HEK293 (cell line): ENCODE results near the gene CTDNEP1.

Experiments
- CTCF ChIA-PET: fragments of 350-600 bp; formaldehyde crosslinking; extraction: SDS; loops from one replicate; lab custom pipeline; 2021; ENCODE audit warnings: antibody characterized with exemption; lab: Yijun Ruan, JAX
- POLR2A ChIA-PET: fragments of 300-600 bp; formaldehyde crosslinking; extraction: SDS; loops from one replicate; lab custom pipeline; 2020; ENCODE audit warnings: antibody characterized with exemption, inconsistent platforms; lab: Yijun Ruan, JAX
- H3K27ac ChIP-seq: fragments of 200-500 bp; sonication (Bioruptor generic); 2 replicates; pipeline ENCODE4 v1.5.1; 2014; ENCODE audit warnings: low read depth, low read length, control low read depth, inconsistent platforms; ENCODE audit errors: extremely low read depth
- H3K36me3 ChIP-seq, 2 experiments: fragments of 200-500 bp in 1 of 2; sonication (Bioruptor generic) in 1 of 2; 1 replicate in 1 of 2; 2 replicates in 1 of 2; pipeline ENCODE4 v1.5.1; 2014 to 2017; ENCODE audit warnings: inconsistent platforms in 2 of 2, low read length in 2 of 2; ENCODE audit not compliant: control insufficient read depth in 2 of 2, insufficient read depth in 1 of 2
- H3K4me1 ChIP-seq: fragments of 200-500 bp; sonication (Bioruptor generic); 2 replicates; pipeline ENCODE4 v1.5.1; 2014; ENCODE audit warnings: mild to moderate bottlenecking, low read length, inconsistent platforms; ENCODE audit not compliant: control insufficient read depth, insufficient read depth
- H3K4me3 ChIP-seq: 2 replicates; pipeline ENCODE4 v1.5.1; 2011; ENCODE audit warnings: low read depth, mild to moderate bottlenecking, control low read depth, low read length, moderate library complexity
- H3K9me3 ChIP-seq: fragments of 200-500 bp; sonication (Bioruptor generic); 2 replicates; pipeline ENCODE4 v1.5.1; 2014; ENCODE audit warnings: low read depth, low read length, inconsistent platforms; ENCODE audit not compliant: control insufficient read depth, insufficient read depth
- EGR2 ChIP-seq: fragments of 450-650 bp; formaldehyde crosslinking; IDR thresholded peaks from 2 replicates; pipeline ENCODE4 v1.5.1; 2016; ENCODE audit warnings: low read depth, missing biosample characterization, missing genetic modification characterization
- IKZF3 ChIP-seq: fragments of 450-650 bp; IDR thresholded peaks from 2 replicates; pipeline ENCODE4 v1.5.0; 2018; ENCODE audit warnings: missing biosample characterization, mild to moderate bottlenecking, missing genetic modification characterization, moderate library complexity
- KLF1 ChIP-seq: fragments of 450-650 bp; formaldehyde crosslinking; IDR thresholded peaks from 2 replicates; pipeline ENCODE4 v1.5.1; 2016; ENCODE audit warnings: missing biosample characterization, missing genetic modification characterization
- KLF17 ChIP-seq: fragments of 450-650 bp; formaldehyde crosslinking; IDR thresholded peaks from 2 replicates; pipeline ENCODE4 v1.5.1; 2016; ENCODE audit warnings: missing biosample characterization, missing genetic modification characterization
- PRDM1 ChIP-seq: fragments of 450-650 bp; formaldehyde crosslinking; IDR thresholded peaks from 2 replicates; pipeline ENCODE4; 2016; ENCODE audit warnings: missing biosample characterization, missing genetic modification characterization
- PRDM4 ChIP-seq: fragments of 450-650 bp; formaldehyde crosslinking; IDR thresholded peaks from 2 replicates; pipeline ENCODE4 v1.5.1; 2017; ENCODE audit warnings: missing biosample characterization, missing genetic modification characterization
- PRDM6 ChIP-seq: fragments of 450-650 bp; formaldehyde crosslinking; IDR thresholded peaks from 2 replicates; pipeline ENCODE4 v1.5.1; 2017; ENCODE audit warnings: missing biosample characterization, missing genetic modification characterization
- RBAK ChIP-seq: fragments of 450-650 bp; formaldehyde crosslinking; IDR thresholded peaks from 2 replicates; pipeline ENCODE4 v1.5.1; 2016; ENCODE audit warnings: missing biosample characterization, missing genetic modification characterization
- REST ChIP-seq: fragments of 450-650 bp; formaldehyde crosslinking; IDR thresholded peaks from 2 replicates; pipeline ENCODE4 v1.5.1; 2016; ENCODE audit warnings: missing biosample characterization, missing genetic modification characterization
- SALL2 ChIP-seq: fragments of 450-650 bp; formaldehyde crosslinking; IDR thresholded peaks from 2 replicates; pipeline ENCODE4 v1.5.0; 2017; ENCODE audit warnings: missing biosample characterization, mild to moderate bottlenecking, missing genetic modification characterization, borderline replicate concordance
- SCRT1 ChIP-seq: fragments of 450-650 bp; formaldehyde crosslinking; IDR thresholded peaks from 2 replicates; pipeline ENCODE4 v1.5.1; 2016; ENCODE audit warnings: missing biosample characterization, missing genetic modification characterization, borderline replicate concordance
- SCRT2 ChIP-seq: fragments of 450-650 bp; formaldehyde crosslinking; IDR thresholded peaks from 2 replicates; pipeline ENCODE4 v1.5.1; 2016; ENCODE audit warnings: missing biosample characterization, missing genetic modification characterization
- ZBTB17 ChIP-seq: fragments of 450-650 bp; formaldehyde crosslinking; IDR thresholded peaks from 2 replicates; pipeline ENCODE4 v1.5.1; 2016; ENCODE audit warnings: missing biosample characterization, missing genetic modification characterization
- ZBTB8A ChIP-seq: fragments of 450-650 bp; formaldehyde crosslinking; IDR thresholded peaks from 2 replicates; pipeline ENCODE4 v1.5.1; 2016; ENCODE audit warnings: missing biosample characterization, missing genetic modification characterization
- ZFHX2 ChIP-seq: fragments of 450-650 bp; formaldehyde crosslinking; conservative IDR thresholded peaks from 2 replicates; pipeline ENCODE4 v1.5.1; 2016; ENCODE audit warnings: missing biosample characterization, missing genetic modification characterization
- ZIC2 ChIP-seq: fragments of 450-650 bp; formaldehyde crosslinking; IDR thresholded peaks from 2 replicates; pipeline ENCODE4 v1.5.1; 2016; ENCODE audit warnings: missing biosample characterization, missing genetic modification characterization
- ZNF18 ChIP-seq: fragments of 450-650 bp; formaldehyde crosslinking; IDR thresholded peaks from 2 replicates; pipeline ENCODE4 v1.5.1; 2016; ENCODE audit warnings: missing biosample characterization, missing genetic modification characterization
- ZNF292 ChIP-seq: fragments of 450-650 bp; formaldehyde crosslinking; IDR thresholded peaks from 2 replicates; pipeline ENCODE4 v1.5.1; 2016; ENCODE audit warnings: low read depth, missing biosample characterization, missing genetic modification characterization, borderline replicate concordance
- ZNF423 ChIP-seq: fragments of 450-650 bp; formaldehyde crosslinking; IDR thresholded peaks from 2 replicates; pipeline ENCODE4 v1.5.1; 2016; ENCODE audit warnings: missing biosample characterization, missing genetic modification characterization
- ZNF473 ChIP-seq: fragments of 450-650 bp; formaldehyde crosslinking; IDR thresholded peaks from 2 replicates; pipeline ENCODE4 v1.5.1; 2017; ENCODE audit warnings: missing biosample characterization, missing genetic modification characterization
- ZNF501 ChIP-seq: fragments of 450-650 bp; formaldehyde crosslinking; IDR thresholded peaks from 2 replicates; pipeline ENCODE4 v1.5.1; 2016; ENCODE audit warnings: missing biosample characterization, missing genetic modification characterization
- ZNF513 ChIP-seq: fragments of 450-650 bp; IDR thresholded peaks from 2 replicates; pipeline ENCODE4 v1.5.1; 2018; ENCODE audit warnings: missing biosample characterization, missing genetic modification characterization
- ZNF610 ChIP-seq: fragments of 450-650 bp; formaldehyde crosslinking; IDR thresholded peaks from 2 replicates; pipeline ENCODE4 v1.5.1; 2016; ENCODE audit warnings: missing biosample characterization, missing genetic modification characterization, borderline replicate concordance
- ZNF76 ChIP-seq: fragments of 450-650 bp; formaldehyde crosslinking; IDR thresholded peaks from 2 replicates; pipeline ENCODE4; 2016; ENCODE audit warnings: low read depth, missing biosample characterization, missing genetic modification characterization, borderline replicate concordance
- ZNF768 ChIP-seq: fragments of 450-650 bp; formaldehyde crosslinking; IDR thresholded peaks from 2 replicates; pipeline ENCODE4 v1.5.1; 2018; ENCODE audit warnings: missing biosample characterization, mild to moderate bottlenecking, missing genetic modification characterization

CTDNEP1 gene

GRCh38 chr17:7258731-7259554, 7.4 kb upstream of the CTDNEP1 start:
- Histone ChIP-seq H3K27ac (0 out of 2 replicates have a peak overlapping the region, but pooled peaks have one; percentile 32), H3K36me3 (peaks cover 36 to 66% of the 10 kb centered on the region in 2 experiments), H3K4me3 (no peak overlapping the region), H3K4me1 (peaks cover 10% of the 10 kb centered on the region), H3K9me3 (no peaks in the 10 kb centered on the region)
- ChIA-PET POLR2A (interaction anchor here (0.6 to 0.9 kb wide), 3 partner anchors 17 to 35 kb away, joined by 3 to 5 read pairs (median 4); partner anchors contain the start of gene SLC2A4), CTCF (interaction anchor here (0.8 to 1.4 kb wide), 3 partner anchors 21 to 38 kb away, joined by 3 to 4 read pairs (median 4); no protein-coding TSS in a partner anchor)
- TF ChIP-seq PRDM4 (tag by site-specific recombination): no peak; the same call in 1 of the 2 replicates
- no peak for TF ChIP-seq RBAK (tag by site-specific recombination)
- no peak for TF ChIP-seq ZNF18 (tag by site-specific recombination)
- no peak for TF ChIP-seq ZNF768
- TF ChIP-seq SALL2 (tag by site-specific recombination): no peak
- TF ChIP-seq KLF17: no peak
- TF ChIP-seq IKZF3 (tag by site-specific recombination): no peak
- no peak for TF ChIP-seq ZNF423
- TF ChIP-seq ZNF610: no peak
- TF ChIP-seq SCRT2 (tag by site-specific recombination): peak; percentile 76
- no peak for TF ChIP-seq ZNF473 (tag by site-specific recombination)
- TF ChIP-seq ZNF513: no peak
- no peak for TF ChIP-seq ZNF292 (tag by site-specific recombination)
- TF ChIP-seq ZFHX2 (tag by site-specific recombination): peak; percentile 89
- TF ChIP-seq EGR2 (tag by site-specific recombination): peak; percentile 67
- no peak for TF ChIP-seq ZNF501 (tag by site-specific recombination)
- TF ChIP-seq ZIC2 (tag by site-specific recombination): peak; percentile 61
- no peak for TF ChIP-seq REST (tag by site-specific recombination)
- TF ChIP-seq PRDM6 (tag by site-specific recombination): no peak
- 0 out of 2 replicates have a peak, but pooled peaks have one; percentile 27 for TF ChIP-seq PRDM1 (tag by site-specific recombination)
- peak; percentile 40; the same call in 1 of the 2 replicates for TF ChIP-seq ZBTB17 (tag by site-specific recombination)
- no peak for TF ChIP-seq ZNF76 (tag by site-specific recombination)
- no peak; the same call in 1 of the 2 replicates for TF ChIP-seq ZBTB8A (tag by site-specific recombination)
- no peak; the same call in 1 of the 2 replicates for TF ChIP-seq SCRT1 (tag by site-specific recombination)
- TF ChIP-seq KLF1 (tag by site-specific recombination): peak; percentile 64
